Stomach (tissue), 9 donors: ENCODE measurements around the gene ECM1. TPM values are rescaled to one million over a fixed set of nuclear protein-coding genes. Genes with fewer than 3 reads are reported as not detected.

Experiments
- DNase-seq, 2 donors: peaks; one replicate each; pipeline versions ENCODE4 v3.0.0 to v3.0.0-alpha.2; 2013 to 2019
- H3K27ac ChIP-seq, 5 donors: fragments of 200-600 bp in 4 of 5; sonication (generic) in 4 of 5; one replicate each; pipeline ENCODE4 v1.5.1; 2013 to 2019; ENCODE audit warnings: mild to moderate bottlenecking in 1 of 5, moderate library complexity in 1 of 5
- H3K27me3 ChIP-seq, 3 donors: fragments of 200-600 bp; sonication (generic); one replicate each; pipeline ENCODE4 v1.5.1; 2017 to 2019; ENCODE audit warnings: mixed run types in 1 of 3
- H3K36me3 ChIP-seq, 4 donors: fragments of 200-600 bp; sonication (generic); 1 replicate in 3 of 4; 2 replicates in 1 of 4; pipeline ENCODE4 v1.5.1; 2016 to 2019
- H3K4me1 ChIP-seq, 4 donors: fragments of 200-600 bp; sonication (generic); one replicate each; pipeline ENCODE4 v1.5.1; 2016 to 2019
- H3K4me3 ChIP-seq, 4 donors: fragments of 200-600 bp; sonication (generic) in 3 of 4; one replicate each; pipeline ENCODE4 v1.5.1; 2016 to 2019; ENCODE audit warnings: mild to moderate bottlenecking in 1 of 4
- H3K9me3 ChIP-seq, 4 donors: fragments of 200-600 bp; sonication (generic); one replicate each; pipeline ENCODE4 v1.5.1; 2016 to 2019
- EP300 ChIP-seq: sonication (generic); formaldehyde crosslinking; IDR thresholded peaks from one replicate; pipeline ENCODE4 v1.6.1; 2017; ENCODE audit warnings: antibody characterized with exemption
- POLR2A ChIP-seq, 4 donors: fragments of 450-650 bp; IDR thresholded peaks; one replicate each; pipeline ENCODE4 v1.6.1; 2016; ENCODE audit warnings: antibody characterized with exemption in 4 of 4, control low read depth in 2 of 4, mild to moderate bottlenecking in 1 of 4, moderate library complexity in 1 of 4
- POLR2AphosphoS5 ChIP-seq, 3 donors: sonication (generic); formaldehyde crosslinking; IDR thresholded peaks; one replicate each; pipeline ENCODE4 v1.6.1; 2016; ENCODE audit warnings: antibody characterized with exemption in 3 of 3
- whole genome bisulfite sequencing, 5 donors: extraction: QIAGEN DNeasy Blood & Tissue Kit in 3 of 5; methylation state at CpG; one replicate each; pipeline versions ENCODE4 v1.1.5 to v1.1.7; 2013 to 2018; 5-methylcytosine and 5-hydroxymethylcytosine counted together
- intact Hi-C: fragments of 100-400 bp; cut with DNase I; formaldehyde crosslinking; loops from one replicate; pipeline ENCODE4 v1.15.1; 2023; ENCODE audit warnings: low total_unique reads
- polyA plus RNA-seq, 3 donors: library from polyadenylated mRNA; stranded (reverse); fragments of 200-250 nt; gene quantifications; one replicate each; pipeline ENCODE4 v1.2.3, GENCODE V29; 2013
- total RNA-seq, 5 donors: library from RNA; depleted of rRNA; stranded (reverse); fragments of >200 nt; gene quantifications; one replicate each; pipeline versions ENCODE4 v1.1.0 to v1.2.3, GENCODE V29; 2014 to 2016
- TF ChIP-seq, protein P1 (sequence below), 7 experiments: fragments of 450-650 bp in 4 of 7; fragments of 200-600 bp in 3 of 7; sonication (generic) in 3 of 7; IDR thresholded peaks; one replicate each; pipeline ENCODE4 v1.5.1; 2016 to 2019; ENCODE audit warnings: antibody characterized with exemption in 7 of 7, control low read depth in 2 of 7, mild to moderate bottlenecking in 1 of 7
- donor health status: healthy with polysubstance abuse.
- donor health status: Bipolar disorder and iron deficiency.
- donor health status: healthy.

ECM1 gene
- total and polyA plus RNA-seq, 8 donors: 1.7 to 345 (median 6.7) TPM

DNA sequence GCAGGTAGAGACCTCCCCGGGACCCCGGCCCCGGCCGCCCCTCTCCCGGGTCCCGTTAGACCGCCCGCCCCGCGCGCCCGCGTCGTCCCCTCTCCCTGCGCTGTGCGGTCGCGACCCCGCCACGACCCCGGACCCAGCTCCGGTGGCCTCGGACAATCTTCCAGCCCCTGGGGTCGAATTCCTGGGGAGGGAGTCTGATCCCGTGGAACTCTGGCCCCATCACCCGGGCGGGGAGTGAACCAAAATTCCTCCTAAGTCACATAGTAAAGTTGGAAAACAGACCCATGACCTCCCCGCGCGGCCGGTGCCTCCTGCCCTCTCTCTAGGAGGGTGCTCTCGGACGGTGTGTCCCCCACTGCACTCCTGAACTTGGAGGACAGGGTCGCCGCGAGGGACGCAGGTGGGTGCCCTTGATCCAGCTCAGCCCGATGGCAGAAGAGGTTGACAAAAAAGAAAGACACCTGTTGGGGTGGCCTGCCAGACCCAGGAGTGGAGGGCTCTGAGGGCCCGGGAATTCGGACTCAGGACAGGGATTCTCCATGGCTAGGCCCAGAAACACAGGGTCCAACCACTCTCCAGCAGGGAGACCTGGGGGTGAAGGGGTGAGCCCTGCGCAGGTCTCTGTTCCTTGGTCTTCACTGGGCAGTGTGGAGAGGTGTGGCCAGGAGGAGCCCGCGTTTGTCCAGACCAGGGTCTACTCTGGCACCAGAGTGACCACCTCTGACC lies 41.8 kb downstream of the ECM1 start:
- intact Hi-C loops: loop anchor here (10.0 kb wide), 1 partner anchor 75 kb away; the partner anchor contains the start of gene ENSA
- WGBS, 5 donors: 16 to 37% (median 17%) methylated on average over 13 to 43 of the region's 43 CpGs
- TF ChIP-seq EP300: no peak
- TF ChIP-seq, protein P1, sequence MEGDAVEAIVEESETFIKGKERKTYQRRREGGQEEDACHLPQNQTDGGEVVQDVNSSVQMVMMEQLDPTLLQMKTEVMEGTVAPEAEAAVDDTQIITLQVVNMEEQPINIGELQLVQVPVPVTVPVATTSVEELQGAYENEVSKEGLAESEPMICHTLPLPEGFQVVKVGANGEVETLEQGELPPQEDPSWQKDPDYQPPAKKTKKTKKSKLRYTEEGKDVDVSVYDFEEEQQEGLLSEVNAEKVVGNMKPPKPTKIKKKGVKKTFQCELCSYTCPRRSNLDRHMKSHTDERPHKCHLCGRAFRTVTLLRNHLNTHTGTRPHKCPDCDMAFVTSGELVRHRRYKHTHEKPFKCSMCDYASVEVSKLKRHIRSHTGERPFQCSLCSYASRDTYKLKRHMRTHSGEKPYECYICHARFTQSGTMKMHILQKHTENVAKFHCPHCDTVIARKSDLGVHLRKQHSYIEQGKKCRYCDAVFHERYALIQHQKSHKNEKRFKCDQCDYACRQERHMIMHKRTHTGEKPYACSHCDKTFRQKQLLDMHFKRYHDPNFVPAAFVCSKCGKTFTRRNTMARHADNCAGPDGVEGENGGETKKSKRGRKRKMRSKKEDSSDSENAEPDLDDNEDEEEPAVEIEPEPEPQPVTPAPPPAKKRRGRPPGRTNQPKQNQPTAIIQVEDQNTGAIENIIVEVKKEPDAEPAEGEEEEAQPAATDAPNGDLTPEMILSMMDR (IDR thresholded peaks at IDR 0.05): no peak
- TF ChIP-seq POLR2AphosphoS5 (IDR thresholded peaks at IDR 0.05): no peak
- no peak for TF ChIP-seq POLR2A (IDR thresholded peaks at IDR 0.05)
- H3K4me3 ChIP-seq: peak overlapping the region; percentile 51 to 62 (median 57)
- peaks cover 38 to 62% (median 54%) of the 10 kb centered on the region in 4 donors for H3K4me1 ChIP-seq
- no peaks in the 10 kb centered on the region for H3K9me3 ChIP-seq
- DNase-seq: peak in 1 of 2 donors; percentile 66
- H3K27ac ChIP-seq: peak overlapping the region; percentile 40 to 93 (median 85)
- no peaks in the 10 kb centered on the region for H3K27me3 ChIP-seq
- H3K36me3 ChIP-seq: peaks cover 0 to 11% (median 0%) of the 10 kb centered on the region in 4 donors

DNA sequence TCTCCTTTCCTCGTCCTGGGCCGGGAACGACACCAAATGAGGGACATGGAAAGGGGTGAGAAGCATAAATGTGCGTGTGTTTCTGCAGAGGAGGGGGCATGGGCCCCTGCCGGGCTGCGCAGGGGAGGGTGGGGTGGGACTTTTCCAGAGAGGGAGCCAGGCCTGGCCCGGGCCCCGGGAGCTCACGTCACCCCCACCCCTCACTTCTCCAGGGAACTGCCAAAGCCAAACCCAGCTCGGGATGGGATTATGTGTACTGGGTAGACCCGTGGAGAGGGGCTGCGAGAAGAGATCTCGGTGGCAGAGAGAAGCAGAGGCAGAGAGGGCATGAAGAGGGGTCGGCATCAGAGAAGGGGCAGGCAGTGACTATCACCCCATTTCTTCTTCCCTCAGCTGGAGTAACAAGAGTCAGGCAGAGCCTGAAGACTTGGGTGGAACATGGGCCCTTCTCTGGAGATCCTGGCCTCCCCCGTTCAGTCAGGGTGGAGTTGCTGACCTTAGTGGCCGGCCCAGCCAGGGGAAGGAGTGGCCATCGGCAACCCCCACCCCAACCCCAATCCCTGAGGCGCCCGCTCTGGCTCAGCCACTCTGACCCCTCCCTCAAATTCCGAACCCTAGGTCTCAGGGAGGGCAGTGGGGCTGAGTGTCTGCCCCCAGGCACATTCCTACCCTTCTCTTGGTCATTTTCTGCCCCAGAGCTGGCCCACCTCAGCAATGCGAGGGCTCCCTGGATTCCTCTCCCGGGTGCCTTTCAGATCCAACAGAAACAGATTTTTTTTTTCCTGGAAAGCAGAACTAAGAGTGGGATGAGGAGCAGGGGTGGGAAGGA lies 42.5 kb downstream of the ECM1 start:
- TF ChIP-seq POLR2A (IDR thresholded peaks at IDR 0.05): no peak
- no peak for TF ChIP-seq EP300
- TF ChIP-seq POLR2AphosphoS5 (IDR thresholded peaks at IDR 0.05): peak in 1 of 3 donors; percentile 16
- TF ChIP-seq, protein P1 (IDR thresholded peaks at IDR 0.05): no peak
- H3K9me3 ChIP-seq: no peaks in the 10 kb centered on the region
- peak overlapping the region; percentile 51 to 62 (median 57) for H3K4me3 ChIP-seq
- intact Hi-C loops: loop anchor here (10.0 kb wide), 1 partner anchor 74 kb away; the partner anchor contains the start of gene ENSA
- DNase-seq: peak in 1 of 2 donors; percentile 80
- H3K36me3 ChIP-seq: peaks cover 0 to 19% (median 5%) of the 10 kb centered on the region in 4 donors
- H3K4me1 ChIP-seq: peaks cover 38 to 62% (median 54%) of the 10 kb centered on the region in 4 donors
- 35 to 59% (median 56%) methylated on average over 21 to 22 of the region's 22 CpGs for WGBS, 5 donors
- no peaks in the 10 kb centered on the region for H3K27me3 ChIP-seq
- peak overlapping the region; percentile 40 to 93 (median 85) for H3K27ac ChIP-seq

DNA sequence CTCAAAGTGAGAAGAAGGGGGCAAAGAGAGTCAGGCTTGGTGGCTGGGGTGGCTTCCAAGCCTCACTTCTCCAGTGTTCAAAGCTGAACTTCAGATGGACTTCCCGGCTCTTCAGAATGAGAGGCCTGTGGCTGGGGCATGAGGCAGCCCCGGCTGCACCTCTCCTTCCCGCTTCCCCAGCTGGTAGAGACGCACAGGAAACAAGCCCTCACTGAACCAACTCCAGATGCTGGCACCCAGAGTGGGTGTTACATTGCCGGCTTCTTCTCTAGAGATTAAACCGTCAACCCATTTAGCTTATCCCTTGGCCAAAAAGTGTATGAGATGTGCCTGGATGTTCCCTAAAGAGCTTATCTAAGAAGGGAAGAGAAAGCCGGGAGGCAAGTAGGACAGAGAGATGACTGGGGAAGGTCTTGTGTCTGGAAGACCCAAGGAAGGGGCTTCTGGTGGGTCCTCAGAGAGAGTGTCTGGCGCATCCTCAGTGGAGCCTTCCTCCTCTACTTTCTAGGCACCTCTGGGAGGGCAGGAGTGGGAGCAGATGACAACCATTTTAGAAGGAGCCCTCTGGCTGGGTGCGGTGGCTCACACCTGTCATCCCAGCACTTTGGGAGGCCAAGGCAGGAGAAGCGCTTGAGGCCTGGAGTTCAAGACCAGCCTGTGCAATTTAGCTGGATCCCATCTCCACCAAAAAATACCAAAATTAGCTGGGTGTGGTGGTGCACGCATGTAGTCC lies 43.3 kb downstream of the ECM1 start:
- DNase-seq: peak in 1 of 2 donors; percentile 46
- H3K27me3 ChIP-seq: no peaks in the 10 kb centered on the region
- peaks cover 0 to 27% (median 13%) of the 10 kb centered on the region in 4 donors for H3K36me3 ChIP-seq
- TF ChIP-seq, protein P1 (IDR thresholded peaks at IDR 0.05): no peak
- no peak for TF ChIP-seq POLR2A (IDR thresholded peaks at IDR 0.05)
- TF ChIP-seq POLR2AphosphoS5 (IDR thresholded peaks at IDR 0.05): no peak
- TF ChIP-seq EP300: no peak
- 53 to 70% (median 64%) methylated on average over 11 of the region's 11 CpGs for WGBS, 5 donors
- peak overlapping the region; percentile 11 to 93 (median 85) for H3K27ac ChIP-seq
- peak overlapping the region in 1 of 4 donors; percentile 53 for H3K4me3 ChIP-seq
- no peaks in the 10 kb centered on the region for H3K9me3 ChIP-seq
- intact Hi-C loops: loop anchor here (10.0 kb wide), 1 partner anchor 74 kb away; the partner anchor contains the start of gene ENSA
- peaks cover 38 to 68% (median 55%) of the 10 kb centered on the region in 4 donors for H3K4me1 ChIP-seq
